CD4-positive, alpha-beta T cell (primary cell): Measurements from ENCODE around the gene TEX35. TPM values are rescaled to one million over a fixed set of nuclear protein-coding genes. Genes with fewer than 3 reads are reported as not detected.

Experiments
- ATAC-seq: fragments of 200-7000 bp; cut with Tn5 transposase; one replicate; pipeline ENCODE4 v1.10.0; 2022; ENCODE audit warnings: mild to moderate bottlenecking; ENCODE audit not compliant: poor library complexity
- CTCF ChIA-PET: fragments of 350-600 bp; sonication (Branson Sonifier 250); formaldehyde crosslinking; loops from one replicate; lab custom pipeline; 2021; ENCODE audit warnings: antibody characterized with exemption, inconsistent platforms; lab: Charles Lee
- POLR2A ChIA-PET: fragments of 350-600 bp; sonication (Branson Sonifier 250); formaldehyde crosslinking; loops from one replicate; lab custom pipeline; 2021; ENCODE audit warnings: antibody characterized with exemption, inconsistent platforms; lab: Charles Lee
- DNase-seq, 14 experiments: peaks; one replicate each; pipeline ENCODE4 v3.0.0-alpha.2; 2013 to 2020; ENCODE audit warnings: mixed read lengths in 2 of 14
- H3K27ac ChIP-seq, 2 donors: one replicate each; pipeline versions ENCODE4 v1.5.1 to v1.7.0; 2013; ENCODE audit warnings: low read length in 2 of 2, low read depth in 1 of 2, mild to moderate bottlenecking in 1 of 2
- H3K27me3 ChIP-seq, 2 experiments: 1 replicate in 1 of 2; 2 replicates in 1 of 2; pipeline versions ENCODE4 v1.6.1 to v1.7.0; 2013; ENCODE audit warnings: low read length in 2 of 2, control low read depth in 1 of 2, mild to moderate bottlenecking in 1 of 2, moderate library complexity in 1 of 2; ENCODE audit not compliant: insufficient read depth in 2 of 2, control insufficient read depth in 1 of 2
- H3K36me3 ChIP-seq: one replicate; pipeline ENCODE4 v1.6.1; 2013; ENCODE audit warnings: low read length, control low read depth; ENCODE audit not compliant: insufficient read depth
- H3K4me1 ChIP-seq: one replicate; pipeline ENCODE4 v1.6.1; 2013; ENCODE audit warnings: low read length, control low read depth; ENCODE audit not compliant: insufficient read depth
- H3K4me3 ChIP-seq: one replicate; pipeline ENCODE4 v1.5.1; 2013; ENCODE audit warnings: mild to moderate bottlenecking, low read length, moderate library complexity
- H3K9me3 ChIP-seq, 2 experiments: 1 replicate in 1 of 2; 2 replicates in 1 of 2; pipeline versions ENCODE4 v1.6.1 to v1.7.0; 2013; ENCODE audit warnings: low read length in 2 of 2, mild to moderate bottlenecking in 2 of 2, control low read depth in 1 of 2, moderate library complexity in 1 of 2; ENCODE audit not compliant: control insufficient read depth in 1 of 2, insufficient read depth in 1 of 2
- H3K27ac Mint-ChIP-seq: one replicate; pipeline ENCODE4 v1.8.0; 2020; ENCODE audit warnings: mixed read lengths
- H3K27me3 Mint-ChIP-seq: one replicate; pipeline ENCODE4 v1.8.0; 2021; ENCODE audit warnings: mixed read lengths
- H3K36me3 Mint-ChIP-seq: one replicate; pipeline ENCODE4 v1.8.0; 2021; ENCODE audit warnings: low read depth, mixed read lengths
- H3K4me1 Mint-ChIP-seq: one replicate; pipeline ENCODE4 v1.8.0; 2021; ENCODE audit warnings: low read depth, mixed read lengths
- H3K4me3 Mint-ChIP-seq: one replicate; pipeline ENCODE4 v1.8.0; 2020; ENCODE audit warnings: mild to moderate bottlenecking, mixed read lengths
- H3K9me3 Mint-ChIP-seq: one replicate; pipeline ENCODE4 v1.8.0; 2020; ENCODE audit warnings: mixed read lengths
- CTCF ChIP-seq: fragments of 200-600 bp; IDR thresholded peaks from one replicate; pipeline ENCODE4 v1.8.0; 2022; ENCODE audit warnings: antibody characterized with exemption, mild to moderate bottlenecking
- intact Hi-C, 2 experiments: fragments of 100-400 bp; cut with DNase I in 1 of 2; cut with micrococcal nuclease in 1 of 2; formaldehyde crosslinking; loops; one replicate each; pipeline versions ENCODE4 v1.15.1 to v1.9.0; 2023 to 2025; cut with DNase I, micrococcal nuclease
- total RNA-seq, 174 experiments: library from RNA in 2 of 174; stranded (reverse) in 2 of 174; gene quantifications; one replicate each; pipeline ENCODE4 v1.2.3 and lab custom pipeline; 2021 to 2026

Gene TEX35
- total RNA-seq, 2 experiments from 2014 or later = not detected

DNA sequence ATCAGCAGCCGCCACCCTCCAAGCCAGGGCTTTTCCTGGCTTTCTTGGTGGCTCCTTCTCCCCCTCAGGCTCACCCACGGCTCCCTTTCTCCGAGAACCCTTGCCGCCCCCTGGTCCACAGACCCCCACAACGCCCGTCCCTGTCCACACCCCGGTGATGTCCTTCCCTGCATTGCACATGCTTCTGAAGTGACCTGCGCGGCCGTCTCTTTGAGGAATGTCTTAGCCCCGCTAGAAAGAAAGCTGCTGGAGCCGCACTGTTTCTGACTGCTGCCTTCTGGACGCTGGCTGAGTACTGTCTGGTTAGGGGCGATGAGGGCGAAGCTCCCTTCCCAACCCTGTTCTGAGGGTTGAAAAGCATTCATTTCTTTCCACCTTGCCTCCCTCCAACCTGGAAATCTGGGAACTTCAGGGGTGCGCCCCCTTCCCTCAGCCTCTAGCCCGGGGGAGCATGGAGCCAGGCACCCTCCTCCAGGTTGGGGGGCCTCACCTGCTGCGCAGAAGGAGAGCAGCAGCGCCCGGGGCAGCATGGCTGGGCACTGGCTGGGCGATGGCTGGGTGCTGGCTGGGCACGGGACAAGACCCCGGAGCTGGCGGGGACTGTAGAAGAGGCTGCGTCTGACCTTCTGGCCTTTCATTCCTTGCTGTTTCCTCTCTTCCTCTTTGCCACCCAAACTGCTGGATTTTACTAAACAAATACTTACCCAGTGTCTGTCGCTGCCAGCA is 16.3 kb upstream of the TEX35 start, which contains the start of gene CLEC20A:
Gene CLEC20A (minus strand): TSS at position 555 of the 726 bp plus-strand sequence. CDS start 25 bp downstream, at position 530.
- H3K27ac ChIP-seq = no peak within 1 kb of the TSS
- no peaks in the 10 kb centered on the region for H3K36me3 ChIP-seq
- Mint-ChIP-seq H3K36me3 (no peaks in the 10 kb centered on the region), H3K4me1 (no peaks in the 10 kb centered on the region), H3K4me3 (no peak within 1 kb of the TSS), H3K27ac (no peak within 1 kb of the TSS), H3K9me3 (no peaks in the 10 kb centered on the region), H3K27me3 (no peaks in the 10 kb centered on the region)
- DNase-seq (no peak), ATAC-seq (no peak)
- no peaks in the 10 kb centered on the region for H3K4me1 ChIP-seq
- H3K4me3 ChIP-seq = no peak within 1 kb of the TSS
- ChIA-PET POLR2A (no interaction called here), CTCF (no interaction called here)
- intact Hi-C loops = no loop called here
- H3K9me3 ChIP-seq = no peaks in the 10 kb centered on the region
- no peak for TF ChIP-seq CTCF
- no peaks in the 10 kb centered on the region for H3K27me3 ChIP-seq

DNA sequence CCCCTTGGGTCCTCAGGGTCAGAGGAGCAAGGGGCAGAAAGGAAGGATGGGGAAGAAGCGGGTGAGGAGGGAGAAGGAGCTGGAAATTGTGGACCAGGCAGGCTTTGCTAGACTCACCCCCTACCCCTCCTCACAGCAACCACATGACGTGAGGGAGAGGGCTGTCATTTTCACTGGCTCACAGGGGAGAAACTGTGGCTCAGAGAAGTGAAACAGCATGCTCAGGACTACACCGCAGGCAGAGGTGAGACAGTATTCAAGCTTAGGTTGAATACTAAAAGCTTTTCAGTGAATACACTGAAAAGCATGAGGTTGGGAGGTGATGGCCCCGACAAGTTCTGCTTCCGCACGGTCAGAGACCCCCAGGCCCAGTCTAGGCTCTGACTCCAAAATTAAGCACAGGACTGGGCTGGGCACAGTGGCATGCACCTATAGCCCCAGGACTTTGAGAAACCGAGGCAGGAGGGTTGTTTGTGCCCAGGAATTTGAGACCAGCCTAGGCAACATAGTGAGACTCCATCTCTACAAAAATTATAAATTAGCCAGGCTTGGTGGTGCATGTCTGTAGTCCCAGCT is 14.9 kb upstream of the TEX35 start:
- H3K4me3 Mint-ChIP-seq = no peak overlapping the region
- ChIA-PET POLR2A (no interaction called here), CTCF (no interaction called here)
- H3K36me3 ChIP-seq = no peaks in the 10 kb centered on the region
- H3K4me3 ChIP-seq = no peak overlapping the region
- intact Hi-C loops = no loop called here
- H3K9me3 Mint-ChIP-seq = no peaks in the 10 kb centered on the region
- no peaks in the 10 kb centered on the region for H3K4me1 ChIP-seq
- no peak for TF ChIP-seq CTCF
- ATAC-seq (no peak), DNase-seq (no peak)
- H3K4me1 Mint-ChIP-seq = no peaks in the 10 kb centered on the region
- no peaks in the 10 kb centered on the region for H3K36me3 Mint-ChIP-seq
- H3K27ac ChIP-seq = no peak overlapping the region
- no peaks in the 10 kb centered on the region for H3K27me3 Mint-ChIP-seq
- H3K27me3 ChIP-seq = peaks cover 0 to 5% of the 10 kb centered on the region in 2 experiments
- H3K9me3 ChIP-seq = no peaks in the 10 kb centered on the region
- H3K27ac Mint-ChIP-seq = no peak overlapping the region

GRCh38 chr1:178498896-178499675 is 13.8 kb upstream of the TEX35 start:
- CTCF ChIA-PET = no interaction called here
- H3K36me3 Mint-ChIP-seq = no peaks in the 10 kb centered on the region
- H3K27me3 Mint-ChIP-seq = peaks cover 3% of the 10 kb centered on the region
- POLR2A ChIA-PET = no interaction called here
- H3K9me3 Mint-ChIP-seq = no peaks in the 10 kb centered on the region
- no peak for TF ChIP-seq CTCF
- Histone ChIP-seq H3K4me3 (no peak overlapping the region), H3K27me3 (peaks cover 0 to 8% of the 10 kb centered on the region in 2 experiments), H3K27ac (no peak overlapping the region), H3K9me3 (no peaks in the 10 kb centered on the region), H3K4me1 (no peaks in the 10 kb centered on the region), H3K36me3 (no peaks in the 10 kb centered on the region)
- intact Hi-C loops = no loop called here
- H3K27ac Mint-ChIP-seq = no peak overlapping the region
- ATAC-seq (no peak), DNase-seq (no peak)
- H3K4me3 Mint-ChIP-seq = no peak overlapping the region
- H3K4me1 Mint-ChIP-seq = no peaks in the 10 kb centered on the region
